Measurements from ENCODE around the gene DNASE1L2.

DNA sequence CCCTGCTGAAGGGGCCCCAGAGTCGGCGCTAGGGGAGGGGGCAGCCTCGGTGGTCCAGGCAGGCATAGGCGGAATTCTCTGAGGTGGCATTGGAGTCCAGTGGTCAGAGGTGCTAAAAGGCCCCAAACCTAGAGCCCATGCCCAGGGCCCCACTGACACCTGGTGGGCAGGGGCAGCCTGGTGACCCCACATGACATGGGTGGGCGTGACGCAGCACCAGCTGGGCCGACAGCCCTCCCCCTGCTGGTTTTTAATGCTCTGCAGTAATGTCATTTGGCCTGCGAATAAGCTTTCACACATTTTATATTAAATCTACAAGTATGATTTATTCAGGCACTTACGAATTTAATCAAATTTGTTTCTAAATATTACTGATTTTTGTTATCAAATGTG is 33.8 kb downstream of the DNASE1L2 start:
- TF ChIP-seq EZH2 (IDR thresholded peaks at IDR 0.05; ENCODE audit: low read length, missing control alignments), result no peak
- no peak for TF ChIP-seq CTCF (conservative IDR thresholded peaks at IDR 0.05 in 1 of 2, IDR thresholded peaks at IDR 0.05 in 1 of 2; ENCODE audit: low read depth in 1 of 2, low read length in 2 of 2)

Measured in fibroblast of lung (primary cell).